Adipocyte (in vitro differentiated cells): ENCODE data around the gene CD27.
"Not testable (repeated sequence)": the region's sequence is repeated elsewhere in the genome, so short reads cannot be mapped to it uniquely, and the experiment has no call there.

Experiments
- DNase-seq: peaks from one replicate; pipeline ENCODE4 v3.0.0-alpha.2; 2015; ENCODE audit warnings: low read depth
- H3K27me3 ChIP-seq: replicated peaks from 2 replicates; pipeline ENCODE4 v1.7.0; 2013; ENCODE audit warnings: mild to moderate bottlenecking, low read length, moderate library complexity; ENCODE audit not compliant: control insufficient read depth, insufficient read depth
- H3K36me3 ChIP-seq: 2 replicates; pipeline ENCODE4 v1.7.0; 2013; ENCODE audit warnings: low read length, mild to moderate bottlenecking, moderate library complexity; ENCODE audit not compliant: control insufficient read depth, insufficient read depth, severe bottlenecking
- H3K4me1 ChIP-seq: 2 replicates; pipeline ENCODE4 v1.7.0; 2013; ENCODE audit warnings: mild to moderate bottlenecking, low read length, moderate library complexity; ENCODE audit not compliant: control insufficient read depth, insufficient read depth
- H3K4me3 ChIP-seq: 2 replicates; pipeline ENCODE4 v1.7.0; 2013; ENCODE audit warnings: mild to moderate bottlenecking, low read length, moderate library complexity
- H3K9ac ChIP-seq: 2 replicates; pipeline ENCODE4 v1.7.0; 2013; ENCODE audit warnings: mild to moderate bottlenecking, low read length, moderate library complexity
- H3K9me3 ChIP-seq: 2 replicates; pipeline ENCODE4 v1.7.0; 2013; ENCODE audit warnings: mild to moderate bottlenecking, low read length, moderate library complexity; ENCODE audit not compliant: control insufficient read depth

The CD27 gene

GRCh38 chr12:6424008-6424347, 20.8 kb upstream of the CD27 start:
- H3K36me3 ChIP-seq = no peaks in the 10 kb centered on the region
- no peaks in the 10 kb centered on the region for H3K9me3 ChIP-seq
- no peak overlapping the region for H3K4me3 ChIP-seq
- H3K4me1 ChIP-seq = peaks cover 9% of the 10 kb centered on the region
- no peak for DNase-seq
- H3K27me3 ChIP-seq = no peaks in the 10 kb centered on the region
- no peak overlapping the region for H3K9ac ChIP-seq

GRCh38 chr12:6424866-6425265, 19.9 kb upstream of the CD27 start:
- H3K4me3 ChIP-seq = no peak overlapping the region
- H3K36me3 ChIP-seq = no peaks in the 10 kb centered on the region
- H3K27me3 ChIP-seq = no peaks in the 10 kb centered on the region
- no peak for DNase-seq
- H3K9ac ChIP-seq = no peak overlapping the region
- no peaks in the 10 kb centered on the region for H3K9me3 ChIP-seq
- peaks cover 12% of the 10 kb centered on the region for H3K4me1 ChIP-seq

- Histone ChIP-seq H3K27me3 (no peaks in the 10 kb centered on the region), H3K4me1 (peaks cover 16% of the 10 kb centered on the region), H3K4me3 (no peak overlapping the region), H3K9me3 (no peaks in the 10 kb centered on the region), H3K9ac (no peak overlapping the region), H3K36me3 (no peaks in the 10 kb centered on the region)
- no peak for DNase-seq
Observed at GRCh38 chr12:6425590-6426531, 18.9 kb upstream of the CD27 start.

GRCh38 chr12:6426882-6427671, 17.7 kb upstream of the CD27 start:
- no peaks in the 10 kb centered on the region for H3K9me3 ChIP-seq
- H3K4me3 ChIP-seq = no peak overlapping the region
- no peaks in the 10 kb centered on the region for H3K27me3 ChIP-seq
- no peak for DNase-seq
- no peaks in the 10 kb centered on the region for H3K36me3 ChIP-seq
- peaks cover 25% of the 10 kb centered on the region for H3K4me1 ChIP-seq
- no peak overlapping the region for H3K9ac ChIP-seq

- H3K27me3 ChIP-seq, H3K9me3 ChIP-seq, H3K9ac ChIP-seq, H3K4me3 ChIP-seq, DNase-seq, H3K36me3 ChIP-seq: not testable (repeated sequence)
- H3K4me1 ChIP-seq = peaks cover 25% of the 10 kb centered on the region
Observed at GRCh38 chr12:6427796-6428195, 17.0 kb upstream of the CD27 start.

GRCh38 chr12:6428326-6428725, 16.4 kb upstream of the CD27 start:
- Histone ChIP-seq H3K4me1 (peaks cover 25% of the 10 kb centered on the region), H3K9ac (no peak overlapping the region), H3K9me3 (no peaks in the 10 kb centered on the region), H3K4me3 (no peak overlapping the region), H3K36me3 (no peaks in the 10 kb centered on the region), H3K27me3 (no peaks in the 10 kb centered on the region)
- DNase-seq = no peak

- no peaks in the 10 kb centered on the region for H3K27me3 ChIP-seq
- DNase-seq = peak; percentile 97
- no peaks in the 10 kb centered on the region for H3K9me3 ChIP-seq
- H3K4me1 ChIP-seq = peaks cover 19% of the 10 kb centered on the region
- no peaks in the 10 kb centered on the region for H3K36me3 ChIP-seq
- H3K4me3 ChIP-seq = peak overlapping the region; percentile 68
- H3K9ac ChIP-seq = peak overlapping the region; percentile 86
Observed at GRCh38 chr12:6430124-6430989, 14.4 kb upstream of the CD27 start.

- no peak for DNase-seq
- no peaks in the 10 kb centered on the region for H3K36me3 ChIP-seq
- peaks cover 19% of the 10 kb centered on the region for H3K4me1 ChIP-seq
- H3K4me3 ChIP-seq = no peak overlapping the region
- no peak overlapping the region for H3K9ac ChIP-seq
- no peaks in the 10 kb centered on the region for H3K9me3 ChIP-seq
- H3K27me3 ChIP-seq = no peaks in the 10 kb centered on the region
Observed at GRCh38 chr12:6432991-6433390, 11.8 kb upstream of the CD27 start.

GRCh38 chr12:6434205-6435140, 10.3 kb upstream of the CD27 start:
- Histone ChIP-seq H3K36me3 (no peaks in the 10 kb centered on the region), H3K4me1 (peaks cover 19% of the 10 kb centered on the region), H3K27me3 (no peaks in the 10 kb centered on the region), H3K9ac (no peak overlapping the region), H3K4me3 (no peak overlapping the region), H3K9me3 (no peaks in the 10 kb centered on the region)
- DNase-seq = no peak

GRCh38 chr12:6435961-6436715, 8.6 kb upstream of the CD27 start:
- Histone ChIP-seq H3K4me1 (peaks cover 6% of the 10 kb centered on the region), H3K9ac (no peak overlapping the region), H3K4me3 (no peak overlapping the region), H3K27me3 (no peaks in the 10 kb centered on the region), H3K36me3 (no peaks in the 10 kb centered on the region), H3K9me3 (no peaks in the 10 kb centered on the region)
- no peak for DNase-seq
